SIG-M5 treated with dmso at 0.1 percent for 504 hours (cell line): ENCODE measurements around the gene POT1.
A peak's percentile ranks its signal among the peaks of the same experiment; 100 is the strongest.

Experiments
- DNase-seq: peaks from one replicate; lab custom pipeline; 2025; ENCODE audit not compliant: unreplicated experiment; lab: John Stamatoyannopoulos, UW

Gene POT1

DNA sequence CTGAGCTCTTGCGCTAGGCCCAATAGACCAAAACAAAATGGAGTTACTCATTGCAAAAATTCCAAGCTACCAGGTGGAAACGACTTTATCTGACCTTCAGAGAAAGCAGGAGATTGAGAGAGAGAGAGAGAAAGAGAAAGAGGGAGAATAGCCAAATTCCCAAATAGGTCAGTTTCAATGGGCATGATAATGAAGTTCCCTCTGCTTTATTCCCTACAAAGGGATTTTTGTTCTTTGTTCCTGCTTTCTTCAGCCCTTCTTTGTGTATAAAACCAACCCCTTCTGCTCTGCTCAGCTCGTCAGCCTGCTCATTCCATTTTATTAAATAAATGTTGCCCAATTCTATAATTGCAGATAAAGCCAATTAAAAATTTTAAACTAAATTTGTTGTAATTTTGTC is 119.0 kb downstream of the POT1 start:
- DNase-seq = no peak

DNA sequence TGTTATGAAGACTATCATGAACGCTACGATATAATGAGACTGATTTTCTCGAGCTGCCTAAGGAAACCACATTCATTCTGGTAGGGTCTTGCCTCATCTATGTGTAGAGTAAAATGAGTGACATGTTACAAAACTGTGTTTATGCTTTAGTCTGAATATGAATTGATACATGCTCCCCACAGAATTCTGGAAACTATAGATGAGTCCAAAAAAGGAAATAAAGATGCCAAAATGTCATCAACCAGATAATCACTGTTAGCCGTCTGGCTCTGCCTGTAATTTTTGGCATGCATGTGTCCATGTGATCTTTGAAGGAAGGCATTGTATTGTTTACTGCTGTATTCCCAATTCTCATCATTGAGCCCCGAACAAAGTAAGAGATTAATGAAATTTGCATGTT is 121.4 kb downstream of the POT1 start:
- DNase-seq = no peak

DNA sequence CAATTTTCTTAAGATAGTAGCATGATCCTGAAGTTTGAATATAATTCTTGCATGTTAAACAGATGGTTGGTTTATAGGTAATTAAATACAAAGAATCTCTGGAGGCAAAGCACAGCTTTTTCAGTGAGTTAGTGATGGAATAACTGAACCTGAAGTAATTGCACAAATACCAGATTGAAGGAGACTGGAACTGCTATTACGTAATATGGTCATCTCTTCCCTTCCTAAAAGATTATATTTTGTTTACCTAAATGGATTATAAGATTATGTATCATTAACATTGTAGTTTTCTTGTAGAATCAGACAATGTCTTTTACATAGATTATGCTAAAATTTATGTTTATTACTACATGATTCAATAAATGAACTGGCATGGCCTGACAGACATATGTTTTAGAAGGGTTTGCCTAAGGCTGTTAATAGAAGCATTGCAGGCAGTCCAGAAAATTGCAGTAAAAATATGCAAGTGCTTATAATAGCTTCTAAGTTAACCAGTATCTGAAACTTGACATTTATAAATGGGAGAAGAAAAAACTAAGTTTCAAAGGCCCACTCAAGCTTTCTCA is 128.2 kb downstream of the POT1 start:
- DNase-seq = no peak

DNA sequence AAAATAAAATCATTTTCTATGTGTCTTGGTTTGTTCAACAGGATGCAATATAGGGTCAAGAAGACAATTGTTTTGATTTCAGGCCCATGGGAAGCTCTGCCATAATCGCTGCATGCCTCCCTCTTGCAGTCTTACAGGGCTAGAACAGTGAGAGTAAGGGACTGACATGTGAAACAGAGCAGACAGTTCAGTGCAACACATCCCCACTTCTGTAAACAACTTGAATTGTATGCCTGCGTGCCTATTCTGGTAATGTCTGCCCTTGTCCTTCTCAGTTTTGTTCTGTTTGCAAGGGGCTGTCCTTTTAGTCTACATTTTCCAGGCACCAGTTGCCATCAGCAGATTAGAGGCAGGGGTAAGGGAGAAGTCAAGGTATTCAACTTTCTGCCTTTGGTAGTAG is 129.2 kb downstream of the POT1 start:
- no peak for DNase-seq

DNA sequence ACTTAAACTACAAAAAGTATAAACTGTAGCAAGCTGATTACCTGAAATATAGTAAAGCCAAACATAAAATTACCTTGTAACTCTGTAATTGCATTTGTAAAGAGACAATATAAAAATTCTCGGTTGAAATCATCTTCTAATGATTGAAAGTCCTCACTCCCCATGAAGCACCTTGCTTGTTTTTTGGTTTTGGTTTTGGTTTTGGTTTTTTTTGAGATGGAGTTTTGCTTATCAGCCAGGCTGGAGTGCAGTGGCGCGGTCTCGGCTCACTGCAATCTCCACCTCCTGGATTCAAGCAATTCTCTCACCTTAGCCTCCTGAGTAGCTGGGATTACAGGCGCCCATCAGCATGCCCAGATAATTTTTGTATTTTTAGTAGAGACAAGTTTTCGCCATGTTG is 130.2 kb downstream of the POT1 start:
- DNase-seq = no peak

DNA sequence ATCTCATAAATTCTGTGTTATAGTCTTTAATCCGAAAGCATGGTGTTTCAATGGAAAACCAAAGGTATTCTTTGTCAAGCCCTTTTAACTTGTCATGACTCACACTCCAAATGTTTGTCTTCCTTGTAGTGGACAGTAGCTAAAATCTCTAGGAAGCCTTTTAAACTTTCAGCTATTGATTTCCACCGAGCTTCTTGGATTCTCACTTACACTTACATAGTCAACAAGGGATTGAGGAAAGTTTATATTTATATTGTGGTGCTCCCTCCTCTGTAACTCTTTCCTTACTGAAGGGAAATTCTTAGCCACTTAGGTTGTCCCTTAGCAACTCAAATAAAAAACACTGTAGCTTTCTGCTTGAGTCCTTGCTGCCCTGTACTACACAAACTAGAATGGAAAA is 132.9 kb downstream of the POT1 start:
- no peak for DNase-seq

DNA sequence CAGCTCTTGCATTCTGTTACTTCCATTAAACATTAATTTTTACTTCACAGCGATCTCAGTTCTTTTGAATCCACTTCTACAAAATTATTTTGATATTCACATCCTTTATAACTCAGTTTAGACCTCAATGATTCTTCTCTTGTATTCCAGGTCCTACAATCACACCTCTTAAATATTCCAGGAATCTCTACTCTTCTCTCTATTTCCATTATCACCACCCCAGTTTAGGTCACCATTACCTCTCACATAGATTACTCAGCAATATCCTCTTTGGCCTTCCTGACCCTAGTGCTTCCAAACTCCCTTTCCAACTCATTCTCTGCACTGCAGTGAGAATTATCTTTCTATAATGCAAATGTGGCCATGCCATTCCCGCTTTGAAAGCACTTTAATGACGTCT is 136.9 kb downstream of the POT1 start:
- DNase-seq = no peak

DNA sequence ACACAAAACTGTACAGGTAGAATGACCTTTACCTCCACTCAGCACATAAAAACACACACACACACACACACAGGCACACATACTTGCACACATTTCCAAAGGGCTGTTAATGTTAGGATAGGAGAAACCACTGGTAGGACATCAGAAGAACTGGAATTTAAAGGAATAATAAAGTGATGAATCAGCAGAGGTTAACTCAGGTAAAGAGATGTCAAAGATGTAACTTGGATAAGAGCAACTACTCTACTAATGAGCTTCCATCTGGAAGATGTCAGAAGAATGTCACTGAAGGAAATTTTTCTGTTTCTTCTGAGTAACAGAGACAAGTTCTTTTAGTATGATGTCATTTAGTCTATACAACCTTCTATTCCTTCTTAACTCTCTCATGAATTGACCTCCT is 137.6 kb downstream of the POT1 start:
- no peak for DNase-seq

DNA sequence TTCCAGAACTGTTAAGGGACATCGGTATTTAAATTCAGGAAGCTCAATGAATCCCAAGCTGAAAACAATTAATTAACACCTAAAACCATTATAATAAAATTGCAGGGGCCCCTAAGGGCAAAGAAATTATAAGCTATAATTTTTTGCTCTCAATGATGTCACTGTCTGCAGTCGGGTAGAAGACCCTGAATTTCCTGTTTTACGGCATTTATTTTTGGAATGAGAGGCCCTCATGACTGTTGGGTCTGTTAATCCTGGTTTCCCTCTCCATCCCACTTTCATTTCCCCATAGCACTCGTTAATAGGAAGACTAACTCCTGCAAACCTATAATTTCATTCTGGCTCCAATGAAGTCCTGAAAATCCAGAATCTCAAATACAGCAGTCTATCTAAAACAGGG is 138.2 kb downstream of the POT1 start:
- DNase-seq = no peak

DNA sequence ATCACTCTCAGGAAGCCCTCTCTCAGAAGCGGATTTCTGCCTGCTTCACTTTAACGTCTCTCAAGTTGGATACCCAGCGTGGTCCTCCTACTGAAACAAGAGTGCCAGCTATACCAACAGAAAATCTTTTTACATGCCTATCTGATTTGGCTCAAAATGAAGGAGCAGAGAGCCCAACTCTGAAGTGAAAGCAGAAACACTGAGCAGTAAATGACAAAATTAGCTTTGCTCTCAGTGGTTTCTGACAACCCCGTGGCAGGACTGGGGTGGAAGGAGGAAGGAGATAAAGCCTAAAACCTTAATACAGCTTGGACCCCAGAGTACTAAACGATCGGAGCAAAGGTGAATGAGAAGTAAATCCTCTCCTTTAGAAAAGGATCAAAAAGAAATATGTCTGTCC is 139.0 kb downstream of the POT1 start:
- DNase-seq = no peak

DNA sequence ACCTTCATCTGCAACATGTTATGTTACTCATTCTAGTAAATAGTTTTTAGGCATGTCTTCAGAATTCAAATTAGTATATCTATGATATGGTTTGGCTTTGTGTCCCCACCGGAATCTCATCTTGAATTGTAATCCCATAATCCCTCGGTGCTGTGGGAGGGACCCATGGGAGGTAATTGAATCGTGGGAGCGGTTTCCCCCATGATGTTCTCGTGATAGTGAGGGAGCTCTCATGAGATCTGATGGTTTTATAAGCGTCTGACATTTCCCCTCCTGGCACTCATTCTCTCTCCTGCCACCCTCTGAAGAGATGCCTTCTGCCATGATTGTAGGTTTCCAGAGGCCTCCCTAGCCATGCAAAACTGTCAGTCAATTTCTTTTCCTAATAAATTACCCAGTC is 143.6 kb downstream of the POT1 start:
- DNase-seq = no peak

DNA sequence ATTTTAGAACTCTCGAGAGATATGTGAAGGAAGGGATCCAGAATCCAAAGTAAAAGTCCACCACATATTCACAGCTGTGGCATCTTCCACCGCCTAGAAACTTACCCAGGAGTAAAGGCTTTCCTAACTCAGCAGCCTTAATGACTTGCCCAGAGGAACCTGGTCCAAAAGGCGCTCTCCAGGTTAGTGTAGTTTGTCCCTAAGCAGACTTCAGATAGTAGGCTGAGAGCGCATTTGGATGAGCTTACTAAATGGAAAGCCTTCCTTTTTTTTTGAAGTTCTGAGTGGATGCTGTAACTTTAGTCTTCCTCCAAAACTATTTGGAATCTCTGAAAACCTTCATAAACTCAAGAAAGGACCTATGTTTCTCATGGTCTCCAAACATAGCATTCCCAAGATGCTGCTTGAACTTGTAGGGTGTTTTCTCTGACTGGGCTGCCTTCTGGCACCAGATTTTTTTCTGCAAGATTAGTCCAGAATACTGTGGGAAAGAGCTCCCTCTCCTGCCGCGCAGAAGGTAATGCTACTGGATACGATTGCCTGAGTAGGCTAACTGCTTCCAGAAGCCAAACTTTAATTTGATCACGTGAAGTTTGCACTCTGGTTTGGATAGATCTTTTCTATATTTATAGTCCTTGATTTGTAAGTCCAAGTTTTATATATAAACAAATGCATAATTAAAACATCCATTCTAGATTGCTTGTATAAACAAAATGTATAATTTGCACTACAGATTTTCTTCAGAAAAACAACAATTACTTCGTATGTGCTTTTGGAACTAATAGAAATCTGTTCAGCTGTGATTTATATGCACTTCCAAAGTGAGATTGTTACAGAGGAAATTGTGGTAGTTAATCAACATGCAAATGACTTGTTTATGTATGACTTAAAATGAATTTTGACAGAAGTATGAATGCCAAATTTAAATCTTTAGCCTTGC is 144.5 kb downstream of the POT1 start:
- peak; percentile 58 for DNase-seq

DNA sequence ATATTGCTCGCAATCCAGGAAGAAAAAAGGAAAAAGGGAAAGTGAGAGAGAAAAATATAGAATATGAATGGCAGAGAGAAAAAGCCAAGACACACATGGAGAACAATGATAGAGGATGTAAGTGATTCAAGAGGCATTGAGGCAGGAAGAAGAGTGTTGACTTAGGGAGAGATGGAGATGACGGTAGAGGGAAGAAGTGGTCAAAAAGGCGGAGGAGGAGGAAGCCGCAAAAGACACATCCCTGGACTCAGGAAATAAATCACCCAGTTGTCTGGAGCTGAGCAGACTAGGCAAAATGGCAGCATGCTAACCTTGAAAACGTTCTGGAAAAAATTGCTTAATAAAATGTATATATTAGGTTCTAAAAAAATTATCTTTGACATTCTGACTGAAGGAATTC is 146.4 kb downstream of the POT1 start:
- no peak for DNase-seq

DNA sequence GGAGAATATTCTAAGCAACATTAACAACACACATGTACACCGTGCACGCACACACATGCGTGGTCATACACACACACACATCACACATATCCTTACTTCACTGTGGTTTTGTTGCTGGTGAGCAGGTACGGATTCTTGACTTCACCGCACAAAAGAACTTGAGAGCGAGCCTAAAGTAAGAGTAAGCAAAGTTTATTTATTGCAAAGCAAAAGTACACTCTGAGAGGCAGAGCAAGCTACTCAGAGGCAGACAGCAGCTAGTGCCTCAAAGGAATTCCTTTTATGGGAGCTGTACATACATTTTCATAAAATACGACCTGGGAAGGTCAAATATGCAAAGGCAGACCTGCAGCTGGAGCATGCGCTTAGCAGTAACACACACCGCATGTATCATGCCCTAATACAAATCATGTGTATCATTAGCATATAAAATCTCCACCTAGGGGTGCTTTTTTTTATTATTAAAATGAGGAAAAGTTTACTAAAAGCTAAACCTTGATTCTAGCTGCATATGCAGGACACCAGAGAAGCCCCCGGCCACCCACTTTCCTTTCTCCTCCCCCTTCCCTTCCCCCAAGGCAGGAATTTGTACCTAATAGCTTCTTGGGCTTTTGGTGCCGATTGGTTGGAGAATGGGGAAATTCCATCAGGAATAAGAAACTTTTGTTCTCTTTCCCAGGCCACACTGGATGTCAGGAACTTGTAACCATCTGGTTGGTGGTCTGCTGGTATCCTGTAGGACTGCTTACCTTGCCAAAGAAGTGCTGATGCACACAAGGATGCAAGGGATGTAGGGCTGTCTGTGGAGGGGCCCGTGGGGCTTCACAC is 147.5 kb downstream of the POT1 start:
- no peak for DNase-seq

DNA sequence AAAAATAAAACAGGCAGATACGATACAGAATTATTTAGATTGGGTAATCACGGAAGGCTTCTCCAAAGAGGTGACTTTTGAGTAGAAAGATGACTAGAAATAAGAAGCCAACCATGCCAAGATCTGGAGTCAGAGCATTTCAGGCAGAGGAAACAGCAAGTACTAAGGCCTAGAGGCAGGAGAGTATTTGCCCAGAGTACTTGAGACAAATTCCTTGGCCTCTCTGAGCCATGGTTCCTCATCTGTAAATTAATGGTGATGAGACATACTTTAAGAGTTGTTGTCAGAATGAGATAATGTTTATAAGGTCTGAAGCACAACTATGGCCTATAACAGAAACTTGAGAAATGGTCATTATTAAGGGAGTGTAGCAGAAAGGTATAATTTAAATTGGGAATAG is 148.2 kb downstream of the POT1 start:
- no peak for DNase-seq

DNA sequence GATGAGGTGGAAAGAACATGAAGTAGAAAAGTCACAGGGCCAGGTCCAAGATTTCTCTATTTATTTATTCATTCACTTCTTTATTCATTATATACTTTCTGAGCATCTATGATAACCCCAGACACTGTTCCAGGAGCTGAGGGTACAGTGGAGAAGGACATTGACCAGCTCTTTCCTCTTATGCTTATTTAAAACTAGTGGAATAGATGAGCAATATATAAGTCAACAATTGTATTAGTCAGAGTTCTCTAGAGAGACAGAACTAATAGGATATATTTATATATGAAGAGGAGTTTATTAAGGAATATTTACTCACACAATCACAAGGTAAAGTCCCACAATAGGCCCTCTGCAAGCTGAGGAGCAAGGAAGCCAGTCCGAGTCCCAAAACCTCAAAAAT is 149.0 kb downstream of the POT1 start:
- DNase-seq = no peak

DNA sequence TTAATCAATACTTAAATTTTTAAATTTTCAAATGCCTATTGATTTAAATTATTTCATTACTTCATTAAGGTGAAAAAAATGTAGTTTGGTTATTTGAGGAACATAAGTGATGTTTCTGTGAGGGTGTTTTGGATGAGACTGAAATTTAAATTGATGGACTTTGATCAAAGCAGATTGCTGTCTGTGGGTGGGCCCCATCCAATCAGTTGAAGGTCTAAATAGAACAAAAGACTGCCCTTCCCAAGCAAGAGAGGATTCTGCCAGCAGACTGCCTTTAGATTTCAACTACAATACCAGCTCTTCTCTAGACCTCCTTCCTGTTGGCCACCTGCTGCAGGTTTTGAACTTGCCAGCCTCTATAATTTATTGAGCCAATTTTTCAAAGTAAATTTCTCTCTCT is 149.6 kb downstream of the POT1 start:
- no peak for DNase-seq

DNA sequence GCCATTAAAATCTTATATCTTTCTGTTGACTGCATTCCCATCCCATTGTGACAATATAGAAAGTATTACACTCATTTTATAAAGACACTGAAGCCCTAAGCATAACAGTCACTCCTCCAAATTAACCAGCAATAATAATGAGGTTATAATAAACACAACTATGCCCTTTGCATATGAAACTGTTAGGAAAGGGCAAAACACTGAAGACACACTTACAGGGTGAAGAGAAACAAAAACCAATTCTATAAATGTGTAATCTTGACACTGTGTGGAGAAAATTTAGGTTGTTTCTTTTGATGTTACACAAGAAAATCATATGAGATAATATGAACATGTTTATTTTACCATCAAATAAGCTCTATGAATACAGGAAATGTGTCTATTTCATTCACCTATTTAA is 150.0 kb downstream of the POT1 start:
- DNase-seq = no peak

DNA sequence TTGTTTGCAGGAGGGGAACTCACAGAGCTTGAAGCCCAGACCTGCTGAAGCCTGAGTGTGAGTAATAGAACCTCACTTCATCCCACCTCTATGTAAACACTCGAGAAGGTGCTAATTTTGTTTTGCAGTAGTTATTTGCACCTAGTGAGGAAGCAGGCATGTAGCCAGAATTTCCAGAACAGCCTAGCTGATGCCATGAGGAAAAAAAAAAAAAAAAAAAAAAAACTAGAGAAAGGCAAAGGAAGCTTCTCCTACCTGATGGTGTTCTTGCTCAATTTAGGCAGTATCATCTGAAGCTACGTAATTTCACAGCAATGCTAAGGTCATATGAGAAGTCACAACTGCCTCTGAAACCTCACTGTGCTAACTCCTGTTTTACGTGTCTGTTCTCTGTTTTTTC is 150.4 kb downstream of the POT1 start:
- no peak for DNase-seq

DNA sequence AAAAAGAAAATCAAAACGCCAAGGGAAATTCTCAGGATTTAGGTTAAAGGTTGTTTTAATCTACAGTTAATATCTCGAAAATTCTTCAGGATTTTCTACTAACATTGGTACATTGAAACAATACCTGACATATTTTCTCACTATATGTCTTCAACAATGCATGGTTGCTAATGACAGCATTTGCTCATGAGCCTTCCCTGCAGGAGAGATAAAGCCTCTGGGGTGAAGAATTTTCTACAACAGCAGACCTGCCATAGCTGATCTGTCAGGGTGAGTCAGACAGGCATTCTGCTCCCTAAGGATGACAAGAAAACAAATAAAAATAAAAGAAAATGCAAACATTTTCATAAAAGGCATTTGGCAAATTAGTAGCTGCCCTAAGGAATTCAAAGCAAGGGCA is 152.4 kb downstream of the POT1 start:
- no peak for DNase-seq

DNA sequence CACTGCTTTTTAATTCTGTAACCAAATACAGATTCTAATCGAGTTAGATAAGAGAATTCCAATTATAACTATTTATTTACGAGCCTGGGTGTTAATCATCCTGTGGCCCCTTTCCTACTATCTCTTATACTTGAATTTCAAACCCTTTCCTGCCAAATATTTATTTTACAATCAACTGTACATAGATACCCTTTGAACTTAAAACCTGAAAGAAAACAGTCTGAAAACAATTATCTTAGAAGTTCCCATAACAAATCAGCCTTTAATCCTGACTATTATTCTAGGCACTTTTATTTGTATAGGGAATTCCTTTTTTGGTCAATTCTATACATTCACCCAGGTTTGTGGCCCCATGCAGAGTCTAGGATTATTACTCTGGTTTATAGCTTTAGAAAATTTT is 153.5 kb downstream of the POT1 start:
- DNase-seq = no peak

DNA sequence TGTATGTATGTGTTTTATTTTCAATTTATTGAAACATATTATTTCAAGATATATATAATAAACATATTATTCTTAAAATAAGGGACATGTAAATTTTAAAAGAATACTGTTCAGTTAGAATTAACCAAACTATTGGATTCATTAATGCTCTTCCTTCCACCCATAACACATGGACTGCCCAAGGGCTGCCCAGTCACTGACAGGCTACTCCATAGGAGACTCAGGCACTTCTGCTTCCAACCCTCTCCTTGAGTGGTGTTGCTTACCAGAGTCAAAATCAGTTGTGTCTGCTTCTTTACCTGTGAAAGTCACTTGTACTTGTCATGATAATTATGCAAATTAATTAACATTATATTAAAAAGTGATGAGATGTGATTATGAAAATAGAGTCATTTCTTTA is 154.2 kb downstream of the POT1 start:
- DNase-seq = no peak
